Ovary (tissue), 3 donors: ENCODE measurements around the gene NXNL1.

Source experiments
- EP300 ChIP-seq: sonication (generic); formaldehyde crosslinking; IDR thresholded peaks from one replicate; pipeline ENCODE4 v1.6.1; 2017; ENCODE audit warnings: antibody characterized with exemption
- POLR2A ChIP-seq: fragments of 450-650 bp; IDR thresholded peaks from one replicate; pipeline ENCODE4 v1.6.1; 2017; ENCODE audit warnings: antibody characterized with exemption, mild to moderate bottlenecking, moderate library complexity
- TF ChIP-seq, protein P1 (sequence below), 3 donors: fragments of 450-650 bp in 2 of 3; fragments of 200-600 bp in 1 of 3; IDR thresholded peaks; one replicate each; pipeline versions ENCODE4 v1.5.1 to v1.8.0; 2016 to 2022; ENCODE audit warnings: antibody characterized with exemption in 3 of 3, mild to moderate bottlenecking in 1 of 3
- donor health status: DM: no; HTN: no; CAD: no.

DNA sequence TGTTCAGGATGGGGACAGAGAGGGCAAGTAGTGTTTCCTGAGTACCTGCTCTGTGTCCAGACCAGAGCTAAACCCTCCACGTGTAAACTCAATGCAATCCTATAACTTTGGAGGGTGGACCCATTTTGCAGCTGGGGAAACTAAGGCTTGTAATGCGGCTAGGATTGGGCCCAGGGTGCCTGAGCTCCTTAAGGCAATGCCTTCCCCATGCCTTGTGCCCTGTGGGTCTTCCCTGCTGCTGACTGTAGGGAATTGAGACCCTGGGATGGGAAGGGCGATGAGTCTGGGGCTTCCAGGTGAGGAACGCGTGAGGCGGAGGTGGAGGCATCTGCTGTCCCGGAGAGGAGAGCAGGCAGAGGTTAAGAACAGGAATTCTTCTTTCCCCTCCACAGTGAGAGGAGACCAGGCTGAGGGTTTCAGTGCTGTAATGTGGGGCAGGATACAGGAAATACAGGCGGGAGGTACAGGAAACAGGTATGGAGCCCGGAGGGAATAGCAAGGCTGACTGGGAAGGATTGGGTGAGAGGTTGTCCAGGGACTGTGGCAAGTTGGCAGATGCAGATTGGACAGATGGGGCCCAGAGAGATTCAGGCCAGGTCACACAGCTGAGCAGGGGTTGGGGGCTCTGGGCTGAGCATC is 28.8 kb upstream of the NXNL1 start:
- TF ChIP-seq, protein P1, sequence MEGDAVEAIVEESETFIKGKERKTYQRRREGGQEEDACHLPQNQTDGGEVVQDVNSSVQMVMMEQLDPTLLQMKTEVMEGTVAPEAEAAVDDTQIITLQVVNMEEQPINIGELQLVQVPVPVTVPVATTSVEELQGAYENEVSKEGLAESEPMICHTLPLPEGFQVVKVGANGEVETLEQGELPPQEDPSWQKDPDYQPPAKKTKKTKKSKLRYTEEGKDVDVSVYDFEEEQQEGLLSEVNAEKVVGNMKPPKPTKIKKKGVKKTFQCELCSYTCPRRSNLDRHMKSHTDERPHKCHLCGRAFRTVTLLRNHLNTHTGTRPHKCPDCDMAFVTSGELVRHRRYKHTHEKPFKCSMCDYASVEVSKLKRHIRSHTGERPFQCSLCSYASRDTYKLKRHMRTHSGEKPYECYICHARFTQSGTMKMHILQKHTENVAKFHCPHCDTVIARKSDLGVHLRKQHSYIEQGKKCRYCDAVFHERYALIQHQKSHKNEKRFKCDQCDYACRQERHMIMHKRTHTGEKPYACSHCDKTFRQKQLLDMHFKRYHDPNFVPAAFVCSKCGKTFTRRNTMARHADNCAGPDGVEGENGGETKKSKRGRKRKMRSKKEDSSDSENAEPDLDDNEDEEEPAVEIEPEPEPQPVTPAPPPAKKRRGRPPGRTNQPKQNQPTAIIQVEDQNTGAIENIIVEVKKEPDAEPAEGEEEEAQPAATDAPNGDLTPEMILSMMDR (IDR thresholded peaks at IDR 0.05) = no peak
- no peak for TF ChIP-seq POLR2A
- no peak for TF ChIP-seq EP300
